ENCODE measurements around the gene LDHA. TPM values are rescaled to one million over a fixed set of nuclear protein-coding genes. Genes with fewer than 3 reads are reported as not detected.

LDHA gene
- polyA plus RNA-seq, 2 of the 4 experiments (the other 2 are of a cell fraction): 2,571 to 4,418 TPM

- TF ChIP-seq, protein P1, sequence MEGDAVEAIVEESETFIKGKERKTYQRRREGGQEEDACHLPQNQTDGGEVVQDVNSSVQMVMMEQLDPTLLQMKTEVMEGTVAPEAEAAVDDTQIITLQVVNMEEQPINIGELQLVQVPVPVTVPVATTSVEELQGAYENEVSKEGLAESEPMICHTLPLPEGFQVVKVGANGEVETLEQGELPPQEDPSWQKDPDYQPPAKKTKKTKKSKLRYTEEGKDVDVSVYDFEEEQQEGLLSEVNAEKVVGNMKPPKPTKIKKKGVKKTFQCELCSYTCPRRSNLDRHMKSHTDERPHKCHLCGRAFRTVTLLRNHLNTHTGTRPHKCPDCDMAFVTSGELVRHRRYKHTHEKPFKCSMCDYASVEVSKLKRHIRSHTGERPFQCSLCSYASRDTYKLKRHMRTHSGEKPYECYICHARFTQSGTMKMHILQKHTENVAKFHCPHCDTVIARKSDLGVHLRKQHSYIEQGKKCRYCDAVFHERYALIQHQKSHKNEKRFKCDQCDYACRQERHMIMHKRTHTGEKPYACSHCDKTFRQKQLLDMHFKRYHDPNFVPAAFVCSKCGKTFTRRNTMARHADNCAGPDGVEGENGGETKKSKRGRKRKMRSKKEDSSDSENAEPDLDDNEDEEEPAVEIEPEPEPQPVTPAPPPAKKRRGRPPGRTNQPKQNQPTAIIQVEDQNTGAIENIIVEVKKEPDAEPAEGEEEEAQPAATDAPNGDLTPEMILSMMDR (IDR thresholded peaks at IDR 0.05): no peak
- TF ChIP-seq NR3C1 (IDR thresholded peaks at IDR 0.05) (no peak), CHD2 (IDR thresholded peaks at IDR 0.05; ENCODE audit: low read length, partially characterized antibody) (no peak), HDAC2 (IDR thresholded peaks at IDR 0.05) (no peak), SMC3 (IDR thresholded peaks at IDR 0.05) (no peak), RNF2 (IDR thresholded peaks at IDR 0.05; ENCODE audit: borderline replicate concordance, low read depth) (no peak), FOSB (CRISPR knock-in tag; IDR thresholded peaks at IDR 0.05) (no peak; the same call in 1 of the 2 replicates), ZSCAN20 (CRISPR knock-in tag; IDR thresholded peaks at IDR 0.05) (no peak), RCOR1 (IDR thresholded peaks at IDR 0.05; ENCODE audit: low read depth, low read length) (no peak), FOXS1 (CRISPR knock-in tag; IDR thresholded peaks at IDR 0.05) (no peak), CHD4 (IDR thresholded peaks at IDR 0.05; ENCODE audit: borderline replicate concordance) (no peak), EHF (CRISPR knock-in tag; IDR thresholded peaks at IDR 0.05) (no peak), HOXB5 (CRISPR knock-in tag; IDR thresholded peaks at IDR 0.05) (no peak), NFE2L2 (conservative IDR thresholded peaks at IDR 0.05; ENCODE audit: low read length) (no peak), KDM1A (IDR thresholded peaks at IDR 0.05; ENCODE audit: low read depth) (no peak), POLR2AphosphoS2 (conservative IDR thresholded peaks at IDR 0.05; ENCODE audit: low read length) (peak; percentile 74; the same call in 1 of the 2 replicates), ZC3H11A (IDR thresholded peaks at IDR 0.05) (no peak), ZNF302 (CRISPR knock-in tag; IDR thresholded peaks at IDR 0.05) (no peak), HOXA7 (CRISPR knock-in tag; IDR thresholded peaks at IDR 0.05) (0 out of 2 replicates have a peak, but pooled peaks have one; percentile 33), POLR2A (IDR thresholded peaks at IDR 0.05; ENCODE audit: low read length) (no peak), REST (IDR thresholded peaks at IDR 0.05) (peak; percentile 29; the same call in 1 of the 2 replicates), RARB (CRISPR knock-in tag; IDR thresholded peaks at IDR 0.05) (peak; percentile 38; the same call in 1 of the 2 replicates), ATOH8 (CRISPR knock-in tag; IDR thresholded peaks at IDR 0.05; ENCODE audit: low read depth) (no peak), MAFK (IDR thresholded peaks at IDR 0.05; ENCODE audit: partially characterized antibody) (no peak), MAX (IDR thresholded peaks at IDR 0.05) (no peak), FOSL2 (IDR thresholded peaks at IDR 0.05) (no peak), FOSL2 (CRISPR knock-in tag; IDR thresholded peaks at IDR 0.05) (no peak), PHF8 (IDR thresholded peaks at IDR 0.05; ENCODE audit: borderline replicate concordance, low read depth) (no peak), MYC (IDR thresholded peaks at IDR 0.05; ENCODE audit: borderline replicate concordance, low read length) (no peak), KDM5A (IDR thresholded peaks at IDR 0.05) (no peak), ZFP36 (IDR thresholded peaks at IDR 0.05; ENCODE audit: borderline replicate concordance, partially characterized antibody) (no peak)
- TF ChIP-seq, protein P2, sequence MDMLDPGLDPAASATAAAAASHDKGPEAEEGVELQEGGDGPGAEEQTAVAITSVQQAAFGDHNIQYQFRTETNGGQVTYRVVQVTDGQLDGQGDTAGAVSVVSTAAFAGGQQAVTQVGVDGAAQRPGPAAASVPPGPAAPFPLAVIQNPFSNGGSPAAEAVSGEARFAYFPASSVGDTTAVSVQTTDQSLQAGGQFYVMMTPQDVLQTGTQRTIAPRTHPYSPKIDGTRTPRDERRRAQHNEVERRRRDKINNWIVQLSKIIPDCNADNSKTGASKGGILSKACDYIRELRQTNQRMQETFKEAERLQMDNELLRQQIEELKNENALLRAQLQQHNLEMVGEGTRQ (IDR thresholded peaks at IDR 0.05): no peak
- TF ChIP-seq, protein P3, sequence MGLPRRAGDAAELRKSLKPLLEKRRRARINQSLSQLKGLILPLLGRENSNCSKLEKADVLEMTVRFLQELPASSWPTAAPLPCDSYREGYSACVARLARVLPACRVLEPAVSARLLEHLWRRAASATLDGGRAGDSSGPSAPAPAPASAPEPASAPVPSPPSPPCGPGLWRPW (IDR thresholded peaks at IDR 0.05): no peak
- TF ChIP-seq, protein P4, sequence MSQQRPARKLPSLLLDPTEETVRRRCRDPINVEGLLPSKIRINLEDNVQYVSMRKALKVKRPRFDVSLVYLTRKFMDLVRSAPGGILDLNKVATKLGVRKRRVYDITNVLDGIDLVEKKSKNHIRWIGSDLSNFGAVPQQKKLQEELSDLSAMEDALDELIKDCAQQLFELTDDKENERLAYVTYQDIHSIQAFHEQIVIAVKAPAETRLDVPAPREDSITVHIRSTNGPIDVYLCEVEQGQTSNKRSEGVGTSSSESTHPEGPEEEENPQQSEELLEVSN (IDR thresholded peaks at IDR 0.05; ENCODE audit: borderline replicate concordance, low read depth): no peak
- TF ChIP-seq, protein P5, sequence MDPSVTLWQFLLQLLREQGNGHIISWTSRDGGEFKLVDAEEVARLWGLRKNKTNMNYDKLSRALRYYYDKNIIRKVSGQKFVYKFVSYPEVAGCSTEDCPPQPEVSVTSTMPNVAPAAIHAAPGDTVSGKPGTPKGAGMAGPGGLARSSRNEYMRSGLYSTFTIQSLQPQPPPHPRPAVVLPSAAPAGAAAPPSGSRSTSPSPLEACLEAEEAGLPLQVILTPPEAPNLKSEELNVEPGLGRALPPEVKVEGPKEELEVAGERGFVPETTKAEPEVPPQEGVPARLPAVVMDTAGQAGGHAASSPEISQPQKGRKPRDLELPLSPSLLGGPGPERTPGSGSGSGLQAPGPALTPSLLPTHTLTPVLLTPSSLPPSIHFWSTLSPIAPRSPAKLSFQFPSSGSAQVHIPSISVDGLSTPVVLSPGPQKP (IDR thresholded peaks at IDR 0.05; ENCODE audit: low read depth, low read length): no peak
Measured at GRCh38 chr11:18408558-18409291, 14.4 kb downstream of the LDHA start (continued).

Measured in A549 (cell line).